Body of pancreas (tissue), 4 donors: ENCODE results near the gene SERPINF2.

Experiments
- POLR2A ChIP-seq, 3 donors: fragments of 450-650 bp; IDR thresholded peaks; one replicate each; pipeline ENCODE4 v1.6.1; 2016; ENCODE audit warnings: antibody characterized with exemption in 3 of 3, mild to moderate bottlenecking in 2 of 3
- TF ChIP-seq, protein P1 (sequence below), 7 experiments: fragments of 450-650 bp in 4 of 7; fragments of 200-600 bp in 3 of 7; sonication (generic) in 3 of 7; IDR thresholded peaks; one replicate each; pipeline ENCODE4 v1.5.1; 2016 to 2019; ENCODE audit warnings: antibody characterized with exemption in 7 of 7

DNA sequence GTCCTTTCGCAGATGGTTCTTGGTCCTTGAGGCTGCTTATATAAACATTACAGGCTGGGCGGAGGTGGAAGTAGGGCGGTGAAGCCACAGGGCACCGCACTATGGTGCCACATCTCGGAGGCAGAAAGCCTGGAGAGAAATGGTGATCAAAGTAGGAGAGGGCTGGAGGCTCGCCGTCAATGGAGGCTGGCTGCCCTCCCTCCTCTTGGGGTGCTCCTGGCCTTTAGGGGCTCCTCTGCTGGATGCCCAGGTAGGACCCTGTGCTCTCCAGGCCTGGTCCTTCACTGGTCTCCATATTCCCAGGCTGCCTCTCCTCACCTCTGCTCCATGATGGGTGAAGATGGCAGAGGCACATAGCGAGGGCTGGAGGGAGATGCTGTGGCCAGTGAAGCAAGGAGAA, 30.4 kb upstream of the SERPINF2 start:
- TF ChIP-seq, protein P1, sequence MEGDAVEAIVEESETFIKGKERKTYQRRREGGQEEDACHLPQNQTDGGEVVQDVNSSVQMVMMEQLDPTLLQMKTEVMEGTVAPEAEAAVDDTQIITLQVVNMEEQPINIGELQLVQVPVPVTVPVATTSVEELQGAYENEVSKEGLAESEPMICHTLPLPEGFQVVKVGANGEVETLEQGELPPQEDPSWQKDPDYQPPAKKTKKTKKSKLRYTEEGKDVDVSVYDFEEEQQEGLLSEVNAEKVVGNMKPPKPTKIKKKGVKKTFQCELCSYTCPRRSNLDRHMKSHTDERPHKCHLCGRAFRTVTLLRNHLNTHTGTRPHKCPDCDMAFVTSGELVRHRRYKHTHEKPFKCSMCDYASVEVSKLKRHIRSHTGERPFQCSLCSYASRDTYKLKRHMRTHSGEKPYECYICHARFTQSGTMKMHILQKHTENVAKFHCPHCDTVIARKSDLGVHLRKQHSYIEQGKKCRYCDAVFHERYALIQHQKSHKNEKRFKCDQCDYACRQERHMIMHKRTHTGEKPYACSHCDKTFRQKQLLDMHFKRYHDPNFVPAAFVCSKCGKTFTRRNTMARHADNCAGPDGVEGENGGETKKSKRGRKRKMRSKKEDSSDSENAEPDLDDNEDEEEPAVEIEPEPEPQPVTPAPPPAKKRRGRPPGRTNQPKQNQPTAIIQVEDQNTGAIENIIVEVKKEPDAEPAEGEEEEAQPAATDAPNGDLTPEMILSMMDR (IDR thresholded peaks at IDR 0.05) = no peak
- no peak for TF ChIP-seq POLR2A (IDR thresholded peaks at IDR 0.05)
